ENCODE results near the gene MAP3K1.

MAP3K1 gene

GRCh38 chr5:56783261-56783660, 32.1 kb upstream of the MAP3K1 start:
- Histone ChIP-seq H3K36me3 (no peaks in the 10 kb centered on the region), H3K27me3 (no peaks in the 10 kb centered on the region), H3K4me3 (ENCODE audit: low read depth in 1 of 2, low read length in 1 of 2) (no peak overlapping the region), H3K9me3 (no peaks in the 10 kb centered on the region), H3K27ac (no peak overlapping the region), H3K4me1 (ENCODE audit: control insufficient read depth in 1 of 2, insufficient read depth in 1 of 2, low read depth in 1 of 2, low read length in 1 of 2) (no peaks in the 10 kb centered on the region)
- TF ChIP-seq CTCF (IDR thresholded peaks at IDR 0.05): no peak

- no peak for TF ChIP-seq CTCF (IDR thresholded peaks at IDR 0.05)
- Histone ChIP-seq H3K27ac (no peak overlapping the region), H3K9me3 (no peaks in the 10 kb centered on the region), H3K4me3 (ENCODE audit: low read depth in 1 of 2, low read length in 1 of 2) (no peak overlapping the region), H3K36me3 (no peaks in the 10 kb centered on the region), H3K27me3 (no peaks in the 10 kb centered on the region), H3K4me1 (ENCODE audit: control insufficient read depth in 1 of 2, insufficient read depth in 1 of 2, low read depth in 1 of 2, low read length in 1 of 2) (no peaks in the 10 kb centered on the region)
Measured at GRCh38 chr5:56786346-56786745, 29.0 kb upstream of the MAP3K1 start.

GRCh38 chr5:56791396-56791795, 24.0 kb upstream of the MAP3K1 start:
- H3K9me3 ChIP-seq: no peaks in the 10 kb centered on the region
- H3K36me3 ChIP-seq: no peaks in the 10 kb centered on the region
- no peaks in the 10 kb centered on the region for H3K27me3 ChIP-seq
- TF ChIP-seq CTCF (IDR thresholded peaks at IDR 0.05): no peak
- H3K27ac ChIP-seq: no peak overlapping the region
- no peak overlapping the region for H3K4me3 ChIP-seq (ENCODE audit: low read depth in 1 of 2, low read length in 1 of 2)
- no peaks in the 10 kb centered on the region for H3K4me1 ChIP-seq (ENCODE audit: control insufficient read depth in 1 of 2, insufficient read depth in 1 of 2, low read depth in 1 of 2, low read length in 1 of 2)

GRCh38 chr5:56798521-56798920, 16.8 kb upstream of the MAP3K1 start:
- H3K4me3 ChIP-seq (ENCODE audit: low read depth in 1 of 2, low read length in 1 of 2): no peak overlapping the region
- no peaks in the 10 kb centered on the region for H3K36me3 ChIP-seq
- H3K27me3 ChIP-seq: no peaks in the 10 kb centered on the region
- H3K9me3 ChIP-seq: no peaks in the 10 kb centered on the region
- no peak for TF ChIP-seq CTCF (IDR thresholded peaks at IDR 0.05)
- no peak overlapping the region for H3K27ac ChIP-seq
- H3K4me1 ChIP-seq (ENCODE audit: control insufficient read depth in 1 of 2, insufficient read depth in 1 of 2, low read depth in 1 of 2, low read length in 1 of 2): no peaks in the 10 kb centered on the region

GRCh38 chr5:56800186-56800585, 15.2 kb upstream of the MAP3K1 start:
- Histone ChIP-seq H3K27ac (no peak overlapping the region), H3K4me1 (ENCODE audit: control insufficient read depth in 1 of 2, insufficient read depth in 1 of 2, low read depth in 1 of 2, low read length in 1 of 2) (no peaks in the 10 kb centered on the region)

More at GRCh38 chr5:56800186-56800585, 15.2 kb upstream of the MAP3K1 start:
- no peaks in the 10 kb centered on the region for H3K36me3 ChIP-seq
- H3K27me3 ChIP-seq: no peaks in the 10 kb centered on the region
- no peaks in the 10 kb centered on the region for H3K9me3 ChIP-seq
- H3K4me3 ChIP-seq (ENCODE audit: low read depth in 1 of 2, low read length in 1 of 2): no peak overlapping the region
- no peak for TF ChIP-seq CTCF (IDR thresholded peaks at IDR 0.05)
